Caco-2 (cell line): ENCODE results near the gene VAT1L. TPM values are rescaled to one million over a fixed set of nuclear protein-coding genes. Genes with fewer than 3 reads are reported as not detected.

Experiments used
- BruUV-seq: library from RNA; stranded (reverse); fragments of 400-500 nt; replicated peaks from 2 replicates; lab custom pipeline; 2021; lab: Mats Ljungman, UMichigan
- CTCF ChIA-PET: fragments of 300-600 bp; sonication (Branson Sonifier 250); formaldehyde crosslinking; loops from one replicate; lab custom pipeline; 2022; ENCODE audit warnings: antibody characterized with exemption; lab: Charles Lee
- POLR2A ChIA-PET: fragments of 300-600 bp; sonication (Branson Sonifier 250); formaldehyde crosslinking; loops from one replicate; lab custom pipeline; 2022; ENCODE audit warnings: antibody characterized with exemption; lab: Charles Lee
- DNase-seq, 2 experiments: peaks; one replicate each; pipeline versions ENCODE4 v3.0.0 to v3.0.0-alpha.2; 2020 to 2022
- H3K27me3 ChIP-seq: replicated peaks from 2 replicates; pipeline ENCODE4 v1.6.0; 2011; ENCODE audit warnings: low read length; ENCODE audit not compliant: control insufficient read depth, insufficient read depth
- H3K36me3 ChIP-seq: 2 replicates; pipeline ENCODE4 v1.5.1; 2011; ENCODE audit warnings: low read length; ENCODE audit not compliant: control insufficient read depth, insufficient read depth
- H3K4me1 ChIP-seq: fragments of 250-450 bp; sonication (Bioruptor Pico); 2 replicates; pipeline ENCODE4 v1.5.1; 2020; ENCODE audit warnings: mild to moderate bottlenecking
- H3K4me3 ChIP-seq: 2 replicates; pipeline ENCODE4 v1.5.1; 2011; ENCODE audit warnings: low read depth, mild to moderate bottlenecking, control low read depth, low read length
- H3K9me3 ChIP-seq: fragments of 250-450 bp; sonication (Bioruptor Pico); 2 replicates; pipeline ENCODE4 v1.5.1; 2020; ENCODE audit warnings: mild to moderate bottlenecking, moderate library complexity
- H3K27ac Mint-ChIP-seq: one replicate; pipeline ENCODE4 v1.8.0; 2022; ENCODE audit warnings: mixed read lengths; ENCODE audit not compliant: unreplicated experiment
- H3K27me3 Mint-ChIP-seq: one replicate; pipeline ENCODE4 v1.8.0; 2022; ENCODE audit warnings: mixed read lengths; ENCODE audit not compliant: insufficient read depth, unreplicated experiment
- H3K36me3 Mint-ChIP-seq: one replicate; pipeline ENCODE4 v1.8.0; 2022; ENCODE audit warnings: mild to moderate bottlenecking, mixed read lengths; ENCODE audit not compliant: insufficient read depth, unreplicated experiment
- H3K4me1 Mint-ChIP-seq: one replicate; pipeline ENCODE4 v1.8.0; 2022; ENCODE audit warnings: low read depth, mixed read lengths; ENCODE audit not compliant: unreplicated experiment
- H3K4me3 Mint-ChIP-seq: one replicate; pipeline ENCODE4 v1.8.0; 2022; ENCODE audit warnings: mild to moderate bottlenecking, moderate library complexity, mixed read lengths; ENCODE audit not compliant: unreplicated experiment
- H3K9me3 Mint-ChIP-seq: one replicate; pipeline ENCODE4 v1.8.0; 2022; ENCODE audit warnings: mixed read lengths; ENCODE audit not compliant: unreplicated experiment
- CTCF ChIP-seq, 2 experiments: fragments of 200-600 bp in 1 of 2; IDR thresholded peaks; 1 replicate in 1 of 2; 2 replicates in 1 of 2; pipeline versions ENCODE4 v1.5.1 to v1.8.0; 2011 to 2022; ENCODE audit warnings: antibody characterized with exemption in 1 of 2, control low read depth in 1 of 2, inconsistent platforms in 1 of 2, low read depth in 1 of 2, low read length in 1 of 2, mild to moderate bottlenecking in 1 of 2, moderate library complexity in 1 of 2; ENCODE audit not compliant: insufficient read depth in 1 of 2, severe bottlenecking in 1 of 2, unreplicated experiment in 1 of 2
- intact Hi-C: fragments of 100-400 bp; cut with micrococcal nuclease; formaldehyde crosslinking; loops from one replicate; pipeline ENCODE4 v1.10.0; 2022; ENCODE audit not compliant: unreplicated experiment
- total RNA-seq: library from RNA; stranded (reverse); gene quantifications from 2 replicates; pipeline ENCODE4 v1.2.3, GENCODE V29; 2022

Gene VAT1L
- total RNA-seq, 1 experiment from 2014 or later = not detected

- H3K4me3 Mint-ChIP-seq = no peak overlapping the region
- DNase-seq = no peak
- no peak overlapping the region for H3K27ac Mint-ChIP-seq
- peaks cover 13% of the 10 kb centered on the region for H3K27me3 Mint-ChIP-seq
- no peak for TF ChIP-seq CTCF (IDR thresholded peaks at IDR 0.05; ENCODE audit: insufficient read depth in 1 of 2, low read depth in 1 of 2, low read length in 1 of 2, severe bottlenecking in 1 of 2, unreplicated experiment in 1 of 2)
- Histone ChIP-seq H3K4me1 (no peaks in the 10 kb centered on the region), H3K4me3 (no peak overlapping the region), H3K27me3 (no peaks in the 10 kb centered on the region; the same call in 1 of the 2 replicates), H3K36me3 (no peaks in the 10 kb centered on the region), H3K9me3 (no peaks in the 10 kb centered on the region)
- CTCF ChIA-PET = interaction anchor here (0.6 kb wide), 1 partner anchor 15 kb away, joined by 3 read pairs; no protein-coding TSS in a partner anchor
- no TSS peak for BruUV-seq
- POLR2A ChIA-PET = interaction anchor here (0.6 kb wide), 1 partner anchor 518 kb away, joined by 3 read pairs; no protein-coding TSS in a partner anchor
- no peaks in the 10 kb centered on the region for H3K9me3 Mint-ChIP-seq
- intact Hi-C loops = no loop called here
- H3K36me3 Mint-ChIP-seq = no peaks in the 10 kb centered on the region
- H3K4me1 Mint-ChIP-seq = no peaks in the 10 kb centered on the region
Measured at GRCh38 chr16:77949445-77949844, 161.1 kb downstream of the VAT1L start.

GRCh38 chr16:77951788-77952187 lies 163.4 kb downstream of the VAT1L start:
- Histone ChIP-seq H3K27me3 (no peaks in the 10 kb centered on the region), H3K4me1 (no peaks in the 10 kb centered on the region), H3K36me3 (no peaks in the 10 kb centered on the region), H3K9me3 (no peaks in the 10 kb centered on the region), H3K4me3 (no peak overlapping the region)
- no peaks in the 10 kb centered on the region for H3K4me1 Mint-ChIP-seq
- peak in 1 of 2 experiments; percentile 65 for DNase-seq
- BruUV-seq = no TSS peak
- peaks cover 20% of the 10 kb centered on the region for H3K27me3 Mint-ChIP-seq
- ChIA-PET CTCF (interaction anchor here (0.6 to 1.1 kb wide), 13 partner anchors 12 to 611 kb away, joined by 3 to 13 read pairs (median 3); no protein-coding TSS in a partner anchor), POLR2A (no interaction called here)
- no peaks in the 10 kb centered on the region for H3K9me3 Mint-ChIP-seq
- no peak overlapping the region for H3K27ac Mint-ChIP-seq
- H3K36me3 Mint-ChIP-seq = no peaks in the 10 kb centered on the region
- peak; percentile 47 to 74 for TF ChIP-seq CTCF (IDR thresholded peaks at IDR 0.05; ENCODE audit: insufficient read depth in 1 of 2, low read depth in 1 of 2, low read length in 1 of 2, severe bottlenecking in 1 of 2, unreplicated experiment in 1 of 2)
- intact Hi-C loops = loop anchor here (1.0 to 5.0 kb wide), 4 partner anchors 20 to 274 kb away; no protein-coding TSS in a partner anchor
- H3K4me3 Mint-ChIP-seq = no peak overlapping the region

- H3K4me1 ChIP-seq = no peaks in the 10 kb centered on the region
- H3K9me3 ChIP-seq = no peaks in the 10 kb centered on the region
- no peak overlapping the region for H3K4me3 ChIP-seq
- no peaks in the 10 kb centered on the region for H3K36me3 Mint-ChIP-seq
- intact Hi-C loops = no loop called here
- H3K9me3 Mint-ChIP-seq = no peaks in the 10 kb centered on the region
- CTCF ChIA-PET = no interaction called here
- POLR2A ChIA-PET = no interaction called here
- no peak overlapping the region for H3K27ac Mint-ChIP-seq
- H3K4me3 Mint-ChIP-seq = no peak overlapping the region
- DNase-seq = no peak
- no peaks in the 10 kb centered on the region for H3K36me3 ChIP-seq
- no peaks in the 10 kb centered on the region for H3K4me1 Mint-ChIP-seq
- H3K27me3 ChIP-seq = no peaks in the 10 kb centered on the region; the same call in 1 of the 2 replicates
- no peak for TF ChIP-seq CTCF (IDR thresholded peaks at IDR 0.05; ENCODE audit: insufficient read depth in 1 of 2, low read depth in 1 of 2, low read length in 1 of 2, severe bottlenecking in 1 of 2, unreplicated experiment in 1 of 2)
- BruUV-seq = no TSS peak
- peaks cover 15% of the 10 kb centered on the region for H3K27me3 Mint-ChIP-seq
Measured at GRCh38 chr16:77955127-77955526, 166.8 kb downstream of the VAT1L start.
